Naive thymus-derived CD4-positive, alpha-beta T cell (primary cell): ENCODE data around the gene ZNF212. TPM values are rescaled to one million over a fixed set of nuclear protein-coding genes. Genes with fewer than 3 reads are reported as not detected.

Experiments
- ATAC-seq: fragments of 150-1000 bp; cut with Tn5 transposase; 2 replicates; pipeline ENCODE4 v1.10.0; 2021; ENCODE audit warnings: mild to moderate bottlenecking, moderate library complexity
- CTCF ChIA-PET: fragments of 350-600 bp; sonication (Branson Sonifier 250); formaldehyde crosslinking; loops from one replicate; lab custom pipeline; 2021; ENCODE audit warnings: antibody characterized with exemption; lab: Charles Lee
- POLR2A ChIA-PET: fragments of 350-600 bp; sonication (Branson Sonifier 250); formaldehyde crosslinking; loops from one replicate; lab custom pipeline; 2021; ENCODE audit warnings: antibody characterized with exemption, inconsistent platforms; lab: Charles Lee
- DNase-seq, 9 donors: peaks; one replicate each; pipeline versions ENCODE4 v3.0.0 to v3.0.0-alpha.2; 2020 to 2022; ENCODE audit warnings: mixed read lengths in 1 of 9
- H3K27ac ChIP-seq: one replicate; pipeline ENCODE4 v1.7.0; 2013; ENCODE audit warnings: mild to moderate bottlenecking, low read depth, low read length, moderate library complexity
- H3K27me3 ChIP-seq, 2 donors: one replicate each; pipeline ENCODE4 v1.7.0; 2013; ENCODE audit warnings: low read length in 2 of 2, mild to moderate bottlenecking in 2 of 2, moderate library complexity in 2 of 2; ENCODE audit not compliant: control insufficient read depth in 2 of 2, insufficient read depth in 2 of 2
- H3K36me3 ChIP-seq, 3 experiments: 1 replicate in 2 of 3; 2 replicates in 1 of 3; pipeline ENCODE4 v1.7.0; 2013; ENCODE audit warnings: low read length in 3 of 3, mild to moderate bottlenecking in 3 of 3, moderate library complexity in 1 of 3; ENCODE audit not compliant: insufficient read depth in 3 of 3, control insufficient read depth in 2 of 3
- H3K4me1 ChIP-seq, 2 donors: one replicate each; pipeline ENCODE4 v1.7.0; 2013; ENCODE audit warnings: low read length in 2 of 2, mild to moderate bottlenecking in 2 of 2, moderate library complexity in 1 of 2; ENCODE audit not compliant: control insufficient read depth in 2 of 2, insufficient read depth in 2 of 2
- H3K4me3 ChIP-seq: 2 replicates; pipeline ENCODE4 v1.7.0; 2013; ENCODE audit warnings: mild to moderate bottlenecking, low read length
- H3K9me3 ChIP-seq, 3 experiments: 1 replicate in 2 of 3; 2 replicates in 1 of 3; pipeline ENCODE4 v1.7.0; 2013; ENCODE audit warnings: low read length in 3 of 3; ENCODE audit not compliant: control insufficient read depth in 2 of 3
- H3K27ac Mint-ChIP-seq, 9 donors: one replicate each; pipeline ENCODE4 v1.8.0; 2020 to 2022; ENCODE audit warnings: mixed read lengths in 9 of 9, mild to moderate bottlenecking in 8 of 9, moderate library complexity in 5 of 9, inconsistent platforms in 2 of 9
- H3K27me3 Mint-ChIP-seq, 5 donors: one replicate each; pipeline ENCODE4 v1.8.0; 2021 to 2022; ENCODE audit warnings: mixed read lengths in 5 of 5, mild to moderate bottlenecking in 1 of 5
- H3K36me3 Mint-ChIP-seq, 5 donors: one replicate each; pipeline ENCODE4 v1.8.0; 2020 to 2022; ENCODE audit warnings: mixed read lengths in 5 of 5, mild to moderate bottlenecking in 3 of 5, inconsistent platforms in 1 of 5
- H3K4me1 Mint-ChIP-seq, 7 donors: one replicate each; pipeline ENCODE4 v1.8.0; 2020 to 2022; ENCODE audit warnings: mixed read lengths in 7 of 7, mild to moderate bottlenecking in 3 of 7, inconsistent platforms in 1 of 7
- H3K4me3 Mint-ChIP-seq, 10 donors: one replicate each; pipeline ENCODE4 v1.8.0; 2020 to 2022; ENCODE audit warnings: mild to moderate bottlenecking in 10 of 10, mixed read lengths in 10 of 10, moderate library complexity in 6 of 10, inconsistent platforms in 2 of 10
- H3K9me3 Mint-ChIP-seq, 11 donors: one replicate each; pipeline ENCODE4 v1.8.0; 2020 to 2022; ENCODE audit warnings: mixed read lengths in 11 of 11, mild to moderate bottlenecking in 4 of 11, inconsistent platforms in 1 of 11, moderate library complexity in 1 of 11
- intact Hi-C, 2 donors: fragments of 100-400 bp; cut with micrococcal nuclease; formaldehyde crosslinking; loops; one replicate each; pipeline ENCODE4 v1.15.1; 2023
- polyA plus RNA-seq, 2 donors: library from polyadenylated mRNA; unstranded; fragments of 300-500 nt; fragmentation: Illumina TruSeq; gene quantifications; one replicate each; pipeline ENCODE4 v1.2.3, GENCODE V29; 2021
- total RNA-seq, 6 experiments: library from RNA in 5 of 6; stranded (reverse) in 5 of 6; gene quantifications; 1 replicate in 5 of 6; 2 replicates in 1 of 6; pipeline ENCODE4 v1.2.3 and lab custom pipeline; 2021 to 2026

Gene ZNF212
- total and polyA plus RNA-seq, 7 experiments from 2014 or later = 5.9 to 20.6 (median 12.1) TPM

DNA sequence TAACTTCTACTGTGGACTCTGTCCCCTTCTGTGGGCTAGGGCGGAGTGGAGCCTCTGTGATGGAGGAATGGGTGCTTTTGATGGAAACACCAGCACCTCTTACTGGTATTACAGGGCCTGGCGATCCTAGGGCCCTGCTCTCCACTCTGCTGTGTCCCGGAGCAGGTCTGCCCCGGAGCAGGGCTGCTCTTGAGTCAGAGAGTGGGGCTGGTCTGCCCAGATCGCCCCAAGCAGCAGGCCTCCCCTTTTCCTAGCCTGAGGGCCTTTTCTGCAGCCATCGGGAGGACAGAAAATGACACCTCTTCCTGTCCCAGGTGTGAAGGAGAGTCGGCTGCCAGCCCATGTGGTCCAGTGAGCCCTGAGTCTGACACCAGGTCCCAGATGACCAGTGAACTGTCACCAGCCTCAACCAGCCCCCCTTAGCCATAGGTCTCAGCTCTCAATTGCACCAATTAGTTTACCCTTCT, 42.7 kb upstream of the ZNF212 start:
- H3K4me3 ChIP-seq = peak overlapping the region; percentile 65

DNA sequence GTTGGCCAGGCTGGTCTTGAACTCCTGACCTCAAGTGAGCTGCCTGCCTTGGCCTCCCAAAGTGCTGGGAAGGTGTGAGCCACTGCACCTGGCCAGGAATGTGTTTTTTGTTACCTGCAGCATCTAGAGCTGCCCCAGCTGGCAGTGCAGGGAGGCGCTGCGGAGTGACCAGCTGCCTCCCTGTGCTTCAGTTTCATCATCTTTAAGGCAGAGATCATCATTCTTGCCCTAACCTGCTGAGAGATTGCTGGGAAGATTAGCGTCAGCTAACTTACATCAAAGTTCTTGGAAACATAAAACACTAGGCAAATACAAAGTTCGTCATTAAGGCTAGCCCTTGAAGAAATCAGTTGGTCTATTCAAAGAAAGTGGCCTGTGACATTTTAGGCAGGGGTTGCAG, 41.8 kb upstream of the ZNF212 start:
- ATAC-seq = no peak
- Mint-ChIP-seq H3K36me3 (peaks cover 18 to 34% (median 27%) of the 10 kb centered on the region in 5 donors), H3K27me3 (no peaks in the 10 kb centered on the region), H3K9me3 (no peaks in the 10 kb centered on the region), H3K4me1 (peaks cover 27 to 50% (median 38%) of the 10 kb centered on the region in 7 donors), H3K4me3 (peak overlapping the region in 7 of 10 donors; percentile 83 to 94 (median 89)), H3K27ac (peak overlapping the region in 5 of 9 donors; percentile 34 to 87 (median 79))
- peaks cover 0 to 44% (median 3%) of the 10 kb centered on the region in 3 experiments for H3K36me3 ChIP-seq
- no peak overlapping the region for H3K27ac ChIP-seq
- no peaks in the 10 kb centered on the region for H3K9me3 ChIP-seq
- intact Hi-C loops = loop anchor here (2.0 to 10.0 kb wide), 6 partner anchors 40 to 425 kb away; partner anchors contain the start of genes ZNF746 (in 2 of the 2), ZNF212 (in 1 of the 2) and ZNF425 (in 1 of the 2)
- no peaks in the 10 kb centered on the region for H3K27me3 ChIP-seq
- peaks cover 6 to 8% of the 10 kb centered on the region in 2 donors for H3K4me1 ChIP-seq
- no peak overlapping the region for H3K4me3 ChIP-seq
- ChIA-PET POLR2A (interaction anchor here (0.5 kb wide), 1 partner anchor 336 kb away, joined by 7 read pairs; no protein-coding TSS in a partner anchor), CTCF (interaction anchor here (0.6 kb wide), 1 partner anchor 51 kb away, joined by 3 read pairs; the partner anchor contains the start of gene ZNF398)
- DNase-seq = no peak

More for the DNA sequence above, 42.7 kb upstream of the ZNF212 start:
- CTCF ChIA-PET = no interaction called here
- H3K27me3 ChIP-seq = no peaks in the 10 kb centered on the region
- POLR2A ChIA-PET = interaction anchor here (1.1 kb wide), 1 partner anchor 55 kb away, joined by 3 read pairs; no protein-coding TSS in a partner anchor
- peaks cover 6 to 8% of the 10 kb centered on the region in 2 donors for H3K4me1 ChIP-seq
- peak overlapping the region; percentile 73 for H3K27ac ChIP-seq
- peak overlapping the region; percentile 83 to 94 (median 90) for H3K4me3 Mint-ChIP-seq
- H3K9me3 Mint-ChIP-seq = no peaks in the 10 kb centered on the region
- no peaks in the 10 kb centered on the region for H3K27me3 Mint-ChIP-seq
- ATAC-seq = no peak
- H3K36me3 Mint-ChIP-seq = peaks cover 16 to 30% (median 25%) of the 10 kb centered on the region in 5 donors
- DNase-seq = no peak
- peak overlapping the region; percentile 79 to 97 (median 86) for H3K27ac Mint-ChIP-seq
- no peaks in the 10 kb centered on the region for H3K9me3 ChIP-seq
- intact Hi-C loops = loop anchor here (1.0 to 10.0 kb wide), 7 partner anchors 41 to 426 kb away; partner anchors contain the start of genes ZNF746 (in 2 of the 2), PDIA4 (in 1 of the 2), ZNF212 (in 1 of the 2) and ZNF425 (in 1 of the 2)
- peaks cover 0 to 39% (median 3%) of the 10 kb centered on the region in 3 experiments for H3K36me3 ChIP-seq
- peaks cover 25 to 50% (median 39%) of the 10 kb centered on the region in 7 donors for H3K4me1 Mint-ChIP-seq

DNA sequence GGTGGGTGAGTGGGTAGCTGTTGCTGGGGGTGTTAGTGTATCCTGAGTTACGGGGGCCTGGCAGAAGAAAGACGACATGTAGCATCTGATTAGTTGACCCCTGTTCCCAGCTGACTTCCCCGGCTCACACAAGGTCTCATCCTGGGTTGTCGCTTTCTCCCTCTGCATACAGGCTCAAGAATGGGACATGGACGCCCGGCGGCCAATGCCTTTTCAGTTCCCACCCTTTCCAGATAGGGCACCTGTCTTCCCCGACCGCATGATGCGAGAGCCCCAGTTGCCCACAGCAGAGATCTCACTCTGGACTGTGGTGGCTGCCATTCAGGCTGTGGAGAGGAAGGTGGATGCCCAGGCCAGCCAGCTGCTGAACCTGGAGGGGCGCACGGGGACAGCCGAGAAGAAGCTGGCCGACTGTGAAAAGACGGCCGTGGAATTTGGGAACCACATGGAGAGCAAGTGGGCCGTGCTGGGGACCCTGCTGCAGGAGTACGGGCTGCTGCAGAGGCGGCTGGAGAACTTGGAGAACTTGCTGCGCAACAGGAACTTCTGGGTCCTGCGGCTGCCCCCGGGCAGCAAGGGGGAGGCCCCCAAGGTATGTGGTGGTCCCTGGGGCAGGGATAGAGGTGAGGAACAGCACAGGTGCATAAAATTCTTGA, 41.2 kb upstream of the ZNF212 start:
- no peaks in the 10 kb centered on the region for H3K9me3 Mint-ChIP-seq
- peaks cover 18 to 40% (median 31%) of the 10 kb centered on the region in 5 donors for H3K36me3 Mint-ChIP-seq
- no peaks in the 10 kb centered on the region for H3K9me3 ChIP-seq
- H3K27ac Mint-ChIP-seq = no peak overlapping the region
- ATAC-seq = no peak
- H3K27me3 ChIP-seq = no peaks in the 10 kb centered on the region
- intact Hi-C loops = loop anchor here (5.0 to 10.0 kb wide), 5 partner anchors 39 to 424 kb away; partner anchors contain the start of genes ZNF746 (in 2 of the 2) and ZNF212 (in 1 of the 2)
- peak overlapping the region in 2 of 10 donors; percentile 60 to 83 for H3K4me3 Mint-ChIP-seq
- no peak overlapping the region for H3K27ac ChIP-seq
- H3K4me1 Mint-ChIP-seq = peaks cover 27 to 53% (median 38%) of the 10 kb centered on the region in 7 donors
- DNase-seq = no peak
- ChIA-PET CTCF (no interaction called here), POLR2A (interaction anchor here (0.5 kb wide), 1 partner anchor 336 kb away, joined by 7 read pairs; no protein-coding TSS in a partner anchor)
- peaks cover 6 to 8% of the 10 kb centered on the region in 2 donors for H3K4me1 ChIP-seq
- no peaks in the 10 kb centered on the region for H3K27me3 Mint-ChIP-seq
- H3K4me3 ChIP-seq = no peak overlapping the region
- peaks cover 0 to 50% (median 3%) of the 10 kb centered on the region in 3 experiments for H3K36me3 ChIP-seq

DNA sequence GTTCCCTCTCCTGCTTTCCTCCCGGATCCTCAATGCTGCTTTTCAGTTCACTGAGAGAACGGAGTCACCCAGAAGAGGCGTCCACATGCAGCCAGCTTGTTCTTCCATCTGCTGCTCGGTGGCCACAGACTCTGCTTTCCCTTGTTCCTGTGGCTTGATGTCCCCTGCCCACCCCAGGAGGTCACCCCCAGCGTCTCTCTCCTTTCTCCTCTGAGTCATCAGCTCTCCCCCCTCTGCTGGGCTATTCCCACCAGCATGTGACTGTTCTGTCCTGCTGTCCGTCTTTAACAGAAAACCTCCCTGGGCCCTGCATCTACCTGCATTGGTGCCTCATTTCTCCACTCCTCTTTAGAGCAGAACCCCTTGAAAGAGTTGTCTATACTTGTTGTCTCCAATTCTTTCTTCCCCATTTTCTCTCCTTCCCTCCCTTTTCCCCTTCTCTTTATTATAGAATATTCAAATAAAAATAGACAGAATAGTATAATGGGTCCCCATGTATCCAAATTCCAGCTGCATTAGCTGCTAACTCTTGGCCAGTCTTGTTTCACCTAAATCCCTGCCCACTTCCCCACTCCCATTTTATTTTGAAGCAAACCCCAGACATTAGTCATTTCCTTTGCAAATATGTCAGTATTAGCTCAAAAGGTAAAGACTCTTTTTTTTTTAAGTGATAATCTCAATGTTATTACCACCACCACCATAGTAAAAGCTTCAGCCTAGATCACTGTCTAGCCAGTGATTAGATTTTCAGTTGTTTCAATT, 40.0 kb upstream of the ZNF212 start:
- Histone ChIP-seq H3K4me3 (no peak overlapping the region), H3K36me3 (peaks cover 0 to 61% (median 3%) of the 10 kb centered on the region in 3 experiments), H3K9me3 (no peaks in the 10 kb centered on the region), H3K27me3 (no peaks in the 10 kb centered on the region), H3K27ac (no peak overlapping the region), H3K4me1 (peaks cover 6 to 8% of the 10 kb centered on the region in 2 donors)
- ATAC-seq = no peak
- intact Hi-C loops = loop anchor here (5.0 to 10.0 kb wide), 5 partner anchors 38 to 423 kb away; partner anchors contain the start of genes ZNF746 (in 2 of the 2) and ZNF212 (in 1 of the 2)
- CTCF ChIA-PET = interaction anchor here (0.8 kb wide), 1 partner anchor 9 kb away, joined by 3 read pairs; no protein-coding TSS in a partner anchor
- Mint-ChIP-seq H3K9me3 (no peaks in the 10 kb centered on the region), H3K27ac (peak overlapping the region in 4 of 9 donors; percentile 20 to 76 (median 40)), H3K36me3 (peaks cover 18 to 51% (median 39%) of the 10 kb centered on the region in 5 donors), H3K4me1 (peaks cover 30 to 57% (median 40%) of the 10 kb centered on the region in 7 donors), H3K27me3 (no peaks in the 10 kb centered on the region), H3K4me3 (peak overlapping the region in 4 of 10 donors; percentile 6 to 51 (median 24))
- DNase-seq = no peak
- POLR2A ChIA-PET = interaction anchor here (0.6 kb wide), 1 partner anchor 123 kb away, joined by 3 read pairs; no protein-coding TSS in a partner anchor

DNA sequence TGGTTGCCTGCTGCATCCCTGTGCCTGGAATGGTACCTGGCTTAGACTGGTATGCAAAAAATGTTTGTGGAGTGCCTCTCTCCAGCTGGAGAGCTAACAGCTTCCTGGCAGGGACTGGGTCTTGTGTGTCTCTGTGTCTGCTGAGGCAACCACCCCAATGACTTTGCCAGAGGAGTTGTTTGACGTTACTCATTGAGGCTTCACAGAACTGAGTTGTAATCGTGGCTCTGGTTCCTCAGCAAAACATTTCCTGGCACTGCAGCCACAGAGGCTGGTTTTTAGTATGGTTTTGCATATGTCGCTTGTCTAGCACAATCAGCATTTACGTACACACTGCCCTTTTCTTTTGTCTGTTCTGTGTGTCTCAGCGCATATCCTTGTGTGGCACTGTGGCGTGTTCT, 36.6 kb upstream of the ZNF212 start:
- H3K27me3 Mint-ChIP-seq = no peaks in the 10 kb centered on the region
- peak overlapping the region in 1 of 10 donors; percentile 85 for H3K4me3 Mint-ChIP-seq
- Histone ChIP-seq H3K9me3 (no peaks in the 10 kb centered on the region), H3K4me1 (no peaks in the 10 kb centered on the region), H3K27ac (no peak overlapping the region), H3K36me3 (peaks cover 0 to 84% (median 8%) of the 10 kb centered on the region in 3 experiments), H3K4me3 (no peak overlapping the region), H3K27me3 (no peaks in the 10 kb centered on the region)
- no peaks in the 10 kb centered on the region for H3K9me3 Mint-ChIP-seq
- ATAC-seq = no peak
- H3K36me3 Mint-ChIP-seq = peaks cover 29 to 74% (median 56%) of the 10 kb centered on the region in 5 donors
- intact Hi-C loops = no loop called here
- H3K4me1 Mint-ChIP-seq = peaks cover 14 to 52% (median 27%) of the 10 kb centered on the region in 7 donors
- no peak for DNase-seq
- POLR2A ChIA-PET = no interaction called here
- peak overlapping the region in 2 of 9 donors; percentile 20 to 97 for H3K27ac Mint-ChIP-seq
- CTCF ChIA-PET = no interaction called here
